RWPE2 (cell line): ENCODE results near the gene SMIM7.

Source experiments
- ATAC-seq: fragments of 200-7000 bp; cut with Tn5 transposase; 3 replicates; pipeline ENCODE4 v1.9.1; 2021; ENCODE audit warnings: low read depth
- DNase-seq: peaks from one replicate; pipeline ENCODE4 v3.0.0-alpha.2; 2020; ENCODE audit warnings: low spot score
- H3K27ac ChIP-seq: fragments of 450-650 bp; 2 replicates; pipeline ENCODE4 v1.5.1; 2017; ENCODE audit warnings: mild to moderate bottlenecking; ENCODE audit not compliant: poor library complexity, severe bottlenecking
- H3K27me3 ChIP-seq: fragments of 250-450 bp; sonication (Bioruptor Pico); 2 replicates; pipeline ENCODE4 v1.5.1; 2021; ENCODE audit warnings: mild to moderate bottlenecking, moderate library complexity; ENCODE audit not compliant: insufficient read depth, poor library complexity, severe bottlenecking
- H3K36me3 ChIP-seq: fragments of 250-450 bp; sonication (Bioruptor Pico); 2 replicates; pipeline ENCODE4 v1.5.1; 2020; ENCODE audit warnings: low read depth, mild to moderate bottlenecking, moderate library complexity
- H3K4me1 ChIP-seq: fragments of 250-450 bp; sonication (Bioruptor Pico); 2 replicates; pipeline ENCODE4 v1.5.1; 2021; ENCODE audit warnings: mild to moderate bottlenecking, moderate library complexity; ENCODE audit not compliant: insufficient read depth, poor library complexity, severe bottlenecking
- H3K4me3 ChIP-seq: fragments of 250-450 bp; sonication (Bioruptor Pico); 2 replicates; pipeline ENCODE4 v1.5.1; 2021; ENCODE audit warnings: mild to moderate bottlenecking, moderate library complexity; ENCODE audit not compliant: severe bottlenecking
- H3K9me3 ChIP-seq: fragments of 250-450 bp; sonication (Bioruptor Pico); 2 replicates; pipeline ENCODE4 v1.5.1; 2021; ENCODE audit warnings: mild to moderate bottlenecking, moderate library complexity; ENCODE audit not compliant: severe bottlenecking
- TF ChIP-seq, protein P1 (sequence below): fragments of 450-650 bp; IDR thresholded peaks from one replicate; pipeline ENCODE4 v1.5.1; 2017; ENCODE audit warnings: mild to moderate bottlenecking, moderate library complexity; ENCODE audit not compliant: poor library complexity, severe bottlenecking

Gene SMIM7

GRCh38 chr19:16668176-16668575 is 8.2 kb upstream of the SMIM7 start:
- no peak for DNase-seq
- Histone ChIP-seq H3K4me3 (no peak overlapping the region), H3K27ac (no peak overlapping the region), H3K4me1 (no peaks in the 10 kb centered on the region), H3K27me3 (no peaks in the 10 kb centered on the region), H3K9me3 (no peaks in the 10 kb centered on the region), H3K36me3 (no peaks in the 10 kb centered on the region)
- no peak for ATAC-seq
- TF ChIP-seq, protein P1, sequence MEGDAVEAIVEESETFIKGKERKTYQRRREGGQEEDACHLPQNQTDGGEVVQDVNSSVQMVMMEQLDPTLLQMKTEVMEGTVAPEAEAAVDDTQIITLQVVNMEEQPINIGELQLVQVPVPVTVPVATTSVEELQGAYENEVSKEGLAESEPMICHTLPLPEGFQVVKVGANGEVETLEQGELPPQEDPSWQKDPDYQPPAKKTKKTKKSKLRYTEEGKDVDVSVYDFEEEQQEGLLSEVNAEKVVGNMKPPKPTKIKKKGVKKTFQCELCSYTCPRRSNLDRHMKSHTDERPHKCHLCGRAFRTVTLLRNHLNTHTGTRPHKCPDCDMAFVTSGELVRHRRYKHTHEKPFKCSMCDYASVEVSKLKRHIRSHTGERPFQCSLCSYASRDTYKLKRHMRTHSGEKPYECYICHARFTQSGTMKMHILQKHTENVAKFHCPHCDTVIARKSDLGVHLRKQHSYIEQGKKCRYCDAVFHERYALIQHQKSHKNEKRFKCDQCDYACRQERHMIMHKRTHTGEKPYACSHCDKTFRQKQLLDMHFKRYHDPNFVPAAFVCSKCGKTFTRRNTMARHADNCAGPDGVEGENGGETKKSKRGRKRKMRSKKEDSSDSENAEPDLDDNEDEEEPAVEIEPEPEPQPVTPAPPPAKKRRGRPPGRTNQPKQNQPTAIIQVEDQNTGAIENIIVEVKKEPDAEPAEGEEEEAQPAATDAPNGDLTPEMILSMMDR = no peak

DNA sequence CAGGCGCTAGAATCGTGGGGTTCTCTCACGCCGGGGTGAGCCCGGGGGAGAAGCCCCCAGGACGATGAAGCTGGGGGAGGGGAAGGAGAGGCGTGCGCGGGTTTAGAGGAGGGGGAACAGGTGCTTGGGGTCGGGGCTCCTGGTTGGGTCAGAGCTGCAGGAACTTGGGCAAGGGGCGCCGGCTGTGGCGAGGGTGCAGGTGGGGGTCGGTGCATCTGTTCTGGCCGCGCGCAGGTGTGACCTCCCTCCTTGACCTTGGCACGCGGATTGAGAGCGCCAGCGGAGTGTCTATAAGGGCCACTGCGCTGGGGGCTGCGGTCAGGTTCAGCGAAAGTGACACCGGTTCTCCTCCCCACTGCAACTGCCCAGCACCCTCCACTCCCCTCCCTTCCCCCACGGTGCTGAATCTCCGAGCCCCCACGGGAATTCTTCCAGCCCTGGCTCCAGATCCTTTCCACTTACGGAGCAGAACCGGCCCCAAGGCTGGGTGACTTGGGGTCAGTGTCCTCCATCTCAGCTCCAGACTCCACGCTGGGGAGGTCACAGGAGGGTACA is 1.6 kb upstream of the SMIM7 start:
- ATAC-seq (no peak), DNase-seq (no peak)
- peak overlapping the region; percentile 63 for H3K27ac ChIP-seq
- H3K27me3 ChIP-seq = no peaks in the 10 kb centered on the region
- H3K4me1 ChIP-seq = no peaks in the 10 kb centered on the region
- H3K36me3 ChIP-seq = peaks cover 22% of the 10 kb centered on the region
- TF ChIP-seq, protein P1 = no peak
- H3K9me3 ChIP-seq = no peaks in the 10 kb centered on the region
- peak overlapping the region; percentile 69 for H3K4me3 ChIP-seq

DNA sequence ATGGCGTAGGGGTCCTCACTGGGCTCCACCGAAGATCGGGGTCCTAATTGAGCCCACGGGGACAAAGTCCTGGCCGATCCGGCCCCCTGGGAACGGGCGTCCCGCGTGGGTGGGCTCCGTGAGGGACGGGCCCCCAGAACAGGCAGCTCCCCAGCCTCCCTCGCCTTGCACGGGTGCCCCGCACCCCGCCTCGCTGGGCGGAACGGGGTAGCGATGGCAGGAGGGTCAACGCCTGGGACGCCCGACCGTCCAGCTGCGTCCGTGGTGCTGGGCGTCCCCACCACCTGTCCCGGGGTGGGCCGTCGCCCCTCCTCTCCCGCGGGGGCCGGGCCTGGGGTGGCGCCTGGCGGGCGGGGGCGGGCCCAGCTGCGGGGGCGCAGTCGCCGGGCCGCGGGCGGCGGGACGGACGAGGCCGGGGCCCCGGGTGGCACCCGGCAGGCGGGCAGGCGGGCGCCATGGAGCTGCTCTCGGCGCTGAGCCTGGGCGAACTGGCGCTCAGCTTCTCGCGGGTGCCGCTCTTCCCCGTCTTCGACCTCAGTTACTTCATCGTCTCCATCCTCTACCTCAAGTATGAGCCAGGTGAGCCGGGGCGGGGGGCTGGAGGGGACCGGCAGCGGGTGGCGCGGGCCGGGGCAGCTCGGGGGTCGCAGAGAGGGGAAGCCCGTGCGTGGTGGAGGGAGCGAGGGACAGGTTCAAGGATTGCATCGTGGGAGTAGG is 977 bp upstream of the SMIM7 start, which contains the start of gene TMEM38A:
TSS of gene TMEM38A (plus strand) at position 377 of the 717 bp plus-strand sequence. CDS start at position 456, 79 bp downstream.
- no peaks in the 10 kb centered on the region for H3K27me3 ChIP-seq
- TF ChIP-seq, protein P1 = no peak
- H3K36me3 ChIP-seq = peaks cover 28% of the 10 kb centered on the region
- H3K4me1 ChIP-seq = no peaks in the 10 kb centered on the region
- ATAC-seq = peak; percentile 38
- peak within 1 kb of the TSS; percentile 69 for H3K4me3 ChIP-seq
- no peaks in the 10 kb centered on the region for H3K9me3 ChIP-seq
- H3K27ac ChIP-seq = peak within 1 kb of the TSS; percentile 63
- no peak for DNase-seq

GRCh38 chr19:16659464-16659831 is 496 bp downstream of the SMIM7 start:
- TF ChIP-seq, protein P1 = no peak
- Histone ChIP-seq H3K36me3 (peaks cover 41% of the 10 kb centered on the region), H3K4me3 (peak overlapping the region; percentile 69), H3K9me3 (no peaks in the 10 kb centered on the region), H3K4me1 (no peaks in the 10 kb centered on the region), H3K27ac (peak overlapping the region; percentile 63), H3K27me3 (no peaks in the 10 kb centered on the region)
- ATAC-seq (no peak), DNase-seq (no peak)

DNA sequence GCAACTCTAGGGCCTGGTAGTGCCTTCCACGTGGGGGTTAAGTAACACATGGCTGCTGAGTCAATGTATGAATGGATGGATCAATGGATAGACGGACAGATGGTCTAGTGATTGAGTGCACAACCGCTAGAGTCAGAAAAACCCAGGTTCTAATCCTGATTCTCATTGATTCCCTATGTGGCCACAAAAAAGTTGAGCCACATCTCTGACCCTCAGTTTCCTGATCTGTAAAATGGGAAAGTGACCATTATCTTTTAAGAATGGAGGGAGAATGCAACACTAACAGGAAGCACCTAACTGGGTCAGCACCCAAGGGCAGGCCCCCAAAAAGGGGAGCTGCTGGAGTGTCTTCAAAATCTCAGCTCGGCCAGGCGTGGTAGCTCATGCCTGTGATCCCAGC is 2.6 kb downstream of the SMIM7 start:
- TF ChIP-seq, protein P1 = no peak
- Histone ChIP-seq H3K4me1 (no peaks in the 10 kb centered on the region), H3K9me3 (no peaks in the 10 kb centered on the region), H3K4me3 (no peak overlapping the region), H3K27ac (no peak overlapping the region), H3K36me3 (peaks cover 61% of the 10 kb centered on the region), H3K27me3 (no peaks in the 10 kb centered on the region)
- ATAC-seq (no peak), DNase-seq (no peak)
